ENCODE measurements around the gene XRCC1.

Gene XRCC1

GRCh38 chr19:43569657-43570056 lies 5.7 kb downstream of the XRCC1 start:
- no peak overlapping the region for H3K9ac ChIP-seq (ENCODE audit: low read length)
- DNase-seq, result no peak
- no peak for TF ChIP-seq EZH2phosphoT487 (IDR thresholded peaks at IDR 0.05; ENCODE audit: low read length)
- no peak for TF ChIP-seq CTCF (IDR thresholded peaks at IDR 0.05; ENCODE audit: low read length)
- no peak for TF ChIP-seq EZH2 (optimal IDR thresholded peaks at IDR 0.05; ENCODE audit: low read depth, low read length)
- H2AFZ ChIP-seq (ENCODE audit: low read length), result no peak overlapping the region
- H3K4me1 ChIP-seq (ENCODE audit: low read length), result no peaks in the 10 kb centered on the region
- no peaks in the 10 kb centered on the region for H3K36me3 ChIP-seq (replicated peaks; ENCODE audit: insufficient read depth, low read length)
- no peaks in the 10 kb centered on the region for H3K27me3 ChIP-seq (replicated peaks; ENCODE audit: insufficient read depth, low read length)
- no peak overlapping the region for H3K27ac ChIP-seq (ENCODE audit: low read length)
- H3K4me3 ChIP-seq (ENCODE audit: low read length), result no peak overlapping the region
- H3F3A ChIP-seq (ENCODE audit: insufficient read depth, low read length), result no peaks in the 10 kb centered on the region
- H3K4me2 ChIP-seq (ENCODE audit: low read depth, low read length), result no peak overlapping the region
- H3K9me3 ChIP-seq (replicated peaks; ENCODE audit: insufficient read depth, low read length), result no peaks in the 10 kb centered on the region
- peaks cover 12% of the 10 kb centered on the region for H3K79me2 ChIP-seq (ENCODE audit: low read length)
- no peaks in the 10 kb centered on the region for H4K20me1 ChIP-seq (ENCODE audit: insufficient read depth, low read length)
- no peaks in the 10 kb centered on the region for H3K9me2 ChIP-seq (replicated peaks; ENCODE audit: insufficient read depth, low read length)

GRCh38 chr19:43564800-43565199 lies 10.5 kb downstream of the XRCC1 start:
- no peaks in the 10 kb centered on the region for H3K36me3 ChIP-seq (replicated peaks; ENCODE audit: insufficient read depth, low read length)
- no peak overlapping the region for H3K27ac ChIP-seq (ENCODE audit: low read length)
- H2AFZ ChIP-seq (ENCODE audit: low read length), result no peak overlapping the region
- H4K20me1 ChIP-seq (ENCODE audit: insufficient read depth, low read length), result no peaks in the 10 kb centered on the region
- DNase-seq, result no peak
- no peaks in the 10 kb centered on the region for H3K9me3 ChIP-seq (replicated peaks; ENCODE audit: insufficient read depth, low read length)
- H3K9ac ChIP-seq (ENCODE audit: low read length), result no peak overlapping the region
- H3F3A ChIP-seq (ENCODE audit: insufficient read depth, low read length), result no peaks in the 10 kb centered on the region
- H3K27me3 ChIP-seq (replicated peaks; ENCODE audit: insufficient read depth, low read length), result no peaks in the 10 kb centered on the region
- no peaks in the 10 kb centered on the region for H3K9me2 ChIP-seq (replicated peaks; ENCODE audit: insufficient read depth, low read length)
- no peaks in the 10 kb centered on the region for H3K4me1 ChIP-seq (ENCODE audit: low read length)
- no peak overlapping the region for H3K4me2 ChIP-seq (ENCODE audit: low read depth, low read length)
- no peak overlapping the region for H3K4me3 ChIP-seq (ENCODE audit: low read length)
- no peaks in the 10 kb centered on the region; the same call in 1 of the 2 replicates for H3K79me2 ChIP-seq (ENCODE audit: low read length)
- TF ChIP-seq EZH2 (optimal IDR thresholded peaks at IDR 0.05; ENCODE audit: low read depth, low read length) (no peak), CTCF (IDR thresholded peaks at IDR 0.05; ENCODE audit: low read length) (no peak), EZH2phosphoT487 (IDR thresholded peaks at IDR 0.05; ENCODE audit: low read length) (no peak)

- H3K9ac ChIP-seq (ENCODE audit: low read length), result no peak overlapping the region
- H3K9me2 ChIP-seq (replicated peaks; ENCODE audit: insufficient read depth, low read length), result no peaks in the 10 kb centered on the region
- H3K4me1 ChIP-seq (ENCODE audit: low read length), result no peaks in the 10 kb centered on the region
- H3K4me2 ChIP-seq (ENCODE audit: low read depth, low read length), result no peak overlapping the region
- H3K27me3 ChIP-seq (replicated peaks; ENCODE audit: insufficient read depth, low read length), result no peaks in the 10 kb centered on the region
- no peak overlapping the region for H3K4me3 ChIP-seq (ENCODE audit: low read length)
- H4K20me1 ChIP-seq (ENCODE audit: insufficient read depth, low read length), result no peaks in the 10 kb centered on the region
- no peaks in the 10 kb centered on the region for H3K9me3 ChIP-seq (replicated peaks; ENCODE audit: insufficient read depth, low read length)
- no peak for TF ChIP-seq CTCF (IDR thresholded peaks at IDR 0.05; ENCODE audit: low read length)
- TF ChIP-seq EZH2 (optimal IDR thresholded peaks at IDR 0.05; ENCODE audit: low read depth, low read length), result no peak
- no peak for TF ChIP-seq EZH2phosphoT487 (IDR thresholded peaks at IDR 0.05; ENCODE audit: low read length)
- no peak overlapping the region for H3K27ac ChIP-seq (ENCODE audit: low read length)
- H3K79me2 ChIP-seq (ENCODE audit: low read length), result no peaks in the 10 kb centered on the region; the same call in 1 of the 2 replicates
- DNase-seq, result no peak
- no peak overlapping the region for H2AFZ ChIP-seq (ENCODE audit: low read length)
- no peaks in the 10 kb centered on the region for H3K36me3 ChIP-seq (replicated peaks; ENCODE audit: insufficient read depth, low read length)
- H3F3A ChIP-seq (ENCODE audit: insufficient read depth, low read length), result no peaks in the 10 kb centered on the region
Observed at GRCh38 chr19:43563816-43564457, 11.4 kb downstream of the XRCC1 start.
